Adrenal gland (tissue), 12 donors: ENCODE measurements around the gene ZKSCAN1. TPM values are rescaled to one million over a fixed set of nuclear protein-coding genes. Genes with fewer than 3 reads are reported as not detected.

Source experiments
- DNase-seq, 7 donors: peaks; one replicate each; pipeline ENCODE4 v3.0.0-alpha.2; 2019 to 2020
- H3K27ac ChIP-seq, 5 donors: fragments of 200-600 bp; sonication (generic) in 4 of 5; 1 replicate in 3 of 5; 2 replicates in 2 of 5; pipeline versions ENCODE4 v1.5.1 to v1.8.0; 2016 to 2020; ENCODE audit warnings: mild to moderate bottlenecking in 1 of 5
- H3K27me3 ChIP-seq: fragments of 200-600 bp; 2 replicates; pipeline ENCODE4 v1.8.0; 2021
- H3K36me3 ChIP-seq, 2 donors: fragments of 200-600 bp; replicated peaks in 1 of 2; 1 replicate in 1 of 2; 2 replicates in 1 of 2; pipeline versions ENCODE4 v1.5.1 to v1.8.0; 2018 to 2022
- H3K4me1 ChIP-seq, 2 donors: fragments of 200-600 bp; replicated peaks in 1 of 2; 1 replicate in 1 of 2; 2 replicates in 1 of 2; pipeline versions ENCODE4 v1.5.1 to v1.8.0; 2018 to 2021
- H3K4me3 ChIP-seq, 4 donors: fragments of 200-600 bp; sonication (generic) in 3 of 4; one replicate each; pipeline ENCODE4 v1.5.1; 2016 to 2018
- H3K9me3 ChIP-seq, 3 donors: fragments of 200-600 bp; sonication (generic) in 1 of 3; replicated peaks in 1 of 3; 1 replicate in 2 of 3; 2 replicates in 1 of 3; pipeline versions ENCODE4 v1.5.1 to v1.8.0; 2016 to 2021
- POLR2A ChIP-seq, 2 donors: fragments of 450-650 bp; IDR thresholded peaks; one replicate each; pipeline ENCODE4 v1.6.1; 2017; ENCODE audit warnings: antibody characterized with exemption in 2 of 2, mild to moderate bottlenecking in 2 of 2, moderate library complexity in 1 of 2
- WGBS, 4 donors: extraction: QIAGEN DNeasy Blood & Tissue Kit in 2 of 4; methylation state at CpG; one replicate each; pipeline versions ENCODE4 v1.1.5 to v1.1.7; 2013 to 2017; 5-methylcytosine and 5-hydroxymethylcytosine counted together
- intact Hi-C, 2 donors: fragments of 100-400 bp; cut with DNase I; formaldehyde crosslinking; loops; one replicate each; pipeline versions ENCODE4 v1.14.1 to v1.15.0; 2022 to 2023
- polyA plus RNA-seq, 3 donors: library from polyadenylated mRNA; stranded (reverse); fragments of 200-250 nt in 2 of 3; fragments of 350-450 nt in 1 of 3; fragmentation: Illumina TruSeq in 1 of 3; extraction: RNeasy Lipid Tissue Mini Kit (QIAGEN cat#74804) in 1 of 3; gene quantifications; one replicate each; pipeline ENCODE4 v1.2.3, GENCODE V29; 2013 to 2014
- total RNA-seq, 9 donors: library from RNA; depleted of rRNA in 4 of 9; stranded (reverse); fragments of >200 nt in 4 of 9; fragments of 120-200 nt in 1 of 9; fragmentation: NEBNext Ultra II Directional in 1 of 9; extraction: Animal tissue kit (Norgen Biotek cat#: 25700) in 1 of 9; gene quantifications; one replicate each; pipeline versions ENCODE4 v1.1.0 to v1.2.4, GENCODE V29; 2013 to 2023
- TF ChIP-seq, protein P1 (sequence below), 6 experiments: fragments of 450-650 bp in 4 of 6; fragments of 200-600 bp in 2 of 6; sonication (generic) in 1 of 6; IDR thresholded peaks; 1 replicate in 5 of 6; 2 replicates in 1 of 6; pipeline versions ENCODE4 v1.5.1 to v1.8.0; 2016 to 2021; ENCODE audit warnings: antibody characterized with exemption in 6 of 6, mild to moderate bottlenecking in 2 of 6, moderate library complexity in 1 of 6
- donor health status: healthy with polysubstance abuse.
- donor health status: Bipolar disorder and iron deficiency.
- donor health status: DM: yes; HTN: yes; CAD: no.
- donor health status: DM: no; HTN: no; CAD: no.
- donor health status: DM: no; HTN: no; CAD: no.
- donor health status: DM: yes; HTN: yes; CAD: no.

The ZKSCAN1 gene
- total and polyA plus RNA-seq, 12 donors: 20.3 to 134 (median 48.9) TPM

DNA sequence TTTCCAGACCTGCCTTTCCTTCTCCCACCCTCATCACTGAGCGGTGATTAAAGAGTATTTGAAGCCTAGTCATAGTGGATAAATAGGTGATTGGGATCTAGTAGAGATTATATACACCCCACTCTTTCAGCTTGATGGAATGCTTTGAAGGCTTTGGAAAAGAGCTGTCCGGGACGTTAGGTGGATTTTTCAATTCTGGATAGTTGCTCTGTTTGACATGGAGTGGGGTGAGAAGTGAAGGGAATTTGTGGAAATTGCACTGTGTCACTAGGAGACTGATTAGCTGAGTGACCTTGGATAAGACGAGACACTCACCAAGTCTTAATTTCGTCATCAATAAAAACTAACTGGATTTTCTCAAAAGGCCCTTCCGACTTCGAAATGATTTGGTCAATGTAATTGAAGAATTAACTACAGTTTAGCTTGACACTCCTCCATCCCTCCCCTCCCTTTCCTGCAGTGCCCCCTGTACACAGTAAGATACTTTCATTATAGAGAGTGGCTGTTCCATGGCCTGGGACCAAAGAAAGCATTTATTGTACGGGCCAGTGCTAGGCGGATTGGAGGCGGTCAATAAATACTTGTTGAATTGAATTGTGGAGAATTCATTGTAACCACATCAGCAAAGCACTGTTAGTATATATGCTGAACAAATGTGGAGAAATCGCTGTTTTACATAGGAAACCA, 962 bp downstream of the ZKSCAN1 start:
- Histone ChIP-seq H3K27me3 (no peaks in the 10 kb centered on the region), H3K27ac (peak overlapping the region; percentile 89 to 99 (median 99)), H3K4me1 (peaks cover 17 to 46% of the 10 kb centered on the region in 2 donors), H3K9me3 (no peaks in the 10 kb centered on the region), H3K4me3 (peak overlapping the region; percentile 21 to 98 (median 82)), H3K36me3 (peaks cover 0 to 8% of the 10 kb centered on the region in 2 donors)
- peak in 2 of 7 donors; percentile 27 to 47 for DNase-seq
- intact Hi-C loops: no loop called here
- 11 to 17% (median 15%) methylated on average over 11 of the region's 11 CpGs for WGBS, 4 donors
- TF ChIP-seq, protein P1, sequence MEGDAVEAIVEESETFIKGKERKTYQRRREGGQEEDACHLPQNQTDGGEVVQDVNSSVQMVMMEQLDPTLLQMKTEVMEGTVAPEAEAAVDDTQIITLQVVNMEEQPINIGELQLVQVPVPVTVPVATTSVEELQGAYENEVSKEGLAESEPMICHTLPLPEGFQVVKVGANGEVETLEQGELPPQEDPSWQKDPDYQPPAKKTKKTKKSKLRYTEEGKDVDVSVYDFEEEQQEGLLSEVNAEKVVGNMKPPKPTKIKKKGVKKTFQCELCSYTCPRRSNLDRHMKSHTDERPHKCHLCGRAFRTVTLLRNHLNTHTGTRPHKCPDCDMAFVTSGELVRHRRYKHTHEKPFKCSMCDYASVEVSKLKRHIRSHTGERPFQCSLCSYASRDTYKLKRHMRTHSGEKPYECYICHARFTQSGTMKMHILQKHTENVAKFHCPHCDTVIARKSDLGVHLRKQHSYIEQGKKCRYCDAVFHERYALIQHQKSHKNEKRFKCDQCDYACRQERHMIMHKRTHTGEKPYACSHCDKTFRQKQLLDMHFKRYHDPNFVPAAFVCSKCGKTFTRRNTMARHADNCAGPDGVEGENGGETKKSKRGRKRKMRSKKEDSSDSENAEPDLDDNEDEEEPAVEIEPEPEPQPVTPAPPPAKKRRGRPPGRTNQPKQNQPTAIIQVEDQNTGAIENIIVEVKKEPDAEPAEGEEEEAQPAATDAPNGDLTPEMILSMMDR (IDR thresholded peaks at IDR 0.05): no peak
- peak in 1 of 2 donors; percentile 59 for TF ChIP-seq POLR2A (IDR thresholded peaks at IDR 0.05)

DNA sequence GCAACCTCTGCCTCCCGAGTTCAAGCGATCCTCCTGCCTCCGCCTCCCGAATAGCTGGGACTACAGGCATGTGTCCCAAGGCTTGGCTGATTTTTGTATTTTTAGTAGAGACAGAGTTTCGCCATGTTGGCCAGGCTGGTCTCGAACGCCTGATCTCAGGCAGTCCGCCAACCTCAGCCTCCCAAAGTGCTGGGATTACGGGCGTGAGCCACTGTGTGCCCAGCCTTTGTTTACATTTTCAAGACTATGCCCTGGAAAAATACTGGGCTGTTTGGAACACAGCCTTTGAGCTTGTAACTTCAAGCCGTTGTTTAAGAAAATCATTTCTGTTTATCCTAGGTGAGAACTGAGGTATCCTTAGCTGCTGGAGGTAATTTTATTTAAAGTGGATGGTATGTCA, 1.9 kb downstream of the ZKSCAN1 start:
- intact Hi-C loops: no loop called here
- TF ChIP-seq POLR2A (IDR thresholded peaks at IDR 0.05): no peak
- TF ChIP-seq, protein P1 (IDR thresholded peaks at IDR 0.05): no peak
- Histone ChIP-seq H3K27me3 (no peaks in the 10 kb centered on the region), H3K4me3 (peak overlapping the region in 1 of 4 donors; percentile 84), H3K36me3 (peaks cover 0 to 15% of the 10 kb centered on the region in 2 donors), H3K4me1 (peaks cover 17 to 53% of the 10 kb centered on the region in 2 donors), H3K9me3 (no peaks in the 10 kb centered on the region), H3K27ac (peak overlapping the region in 3 of 5 donors; percentile 28 to 99 (median 99))
- DNase-seq: peak in 1 of 7 donors; percentile 21
- 63 to 69% (median 67%) methylated on average over 11 of the region's 11 CpGs for WGBS, 4 donors

DNA sequence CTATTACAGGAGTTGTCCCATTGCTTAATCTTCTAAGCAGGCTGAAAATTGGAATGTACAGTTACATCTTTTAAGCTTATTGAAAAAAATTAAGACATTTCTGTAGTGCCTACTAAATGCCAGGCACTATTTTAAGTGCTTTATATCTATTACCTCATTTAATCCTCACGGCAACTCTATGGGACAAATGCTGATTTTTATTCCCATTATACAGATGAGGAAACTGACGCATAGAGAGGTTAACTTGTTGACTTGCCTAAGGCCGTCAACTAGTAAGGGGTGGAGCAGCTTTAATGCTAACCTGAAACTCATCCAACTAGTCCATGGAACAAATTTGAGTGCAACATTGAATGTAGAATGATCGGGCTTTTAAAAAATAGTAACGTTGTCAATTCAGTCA, 2.5 kb downstream of the ZKSCAN1 start:
- Histone ChIP-seq H3K27me3 (no peaks in the 10 kb centered on the region), H3K36me3 (peaks cover 0 to 15% of the 10 kb centered on the region in 2 donors), H3K4me1 (peaks cover 17 to 58% of the 10 kb centered on the region in 2 donors), H3K4me3 (no peak overlapping the region), H3K9me3 (no peaks in the 10 kb centered on the region), H3K27ac (peak overlapping the region in 2 of 5 donors; percentile 99)
- no peak for DNase-seq
- no peak for TF ChIP-seq POLR2A (IDR thresholded peaks at IDR 0.05)
- TF ChIP-seq, protein P1 (IDR thresholded peaks at IDR 0.05): no peak
- 90 to 95% (median 92%) methylated on average over 5 of the region's 5 CpGs for WGBS, 4 donors
- intact Hi-C loops: no loop called here

DNA sequence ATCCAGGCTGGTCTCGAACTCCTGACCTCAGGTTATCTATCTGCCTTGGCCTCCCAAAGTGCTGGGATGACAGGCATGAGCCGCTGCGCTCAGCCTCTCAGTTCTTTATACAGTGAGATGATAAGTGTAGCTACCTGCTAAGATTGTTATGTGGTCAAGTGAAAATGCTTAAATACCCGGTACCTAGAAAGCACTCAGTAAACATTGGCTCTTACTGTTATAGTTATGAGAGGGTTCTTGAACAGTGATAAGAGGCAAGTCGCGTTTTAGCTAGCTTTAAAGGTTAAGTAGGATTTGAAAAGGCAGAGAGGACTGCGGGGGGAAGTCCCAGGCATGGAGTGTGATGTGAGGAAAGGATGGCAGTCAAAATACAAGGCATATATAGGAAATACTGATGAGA, 4.5 kb downstream of the ZKSCAN1 start:
- H3K27ac ChIP-seq: peak overlapping the region in 1 of 5 donors; percentile 23
- peaks cover 0 to 34% of the 10 kb centered on the region in 2 donors for H3K36me3 ChIP-seq
- H3K9me3 ChIP-seq: no peaks in the 10 kb centered on the region
- 71 to 75% (median 74%) methylated on average over 7 of the region's 7 CpGs for WGBS, 4 donors
- TF ChIP-seq, protein P1 (IDR thresholded peaks at IDR 0.05): no peak
- no peak for TF ChIP-seq POLR2A (IDR thresholded peaks at IDR 0.05)
- DNase-seq: no peak
- peaks cover 17 to 72% of the 10 kb centered on the region in 2 donors for H3K4me1 ChIP-seq
- H3K4me3 ChIP-seq: no peak overlapping the region
- intact Hi-C loops: no loop called here
- no peaks in the 10 kb centered on the region for H3K27me3 ChIP-seq
